IMR-90 (cell line): Measurements from ENCODE around the gene DBI. TPM values are rescaled to one million over a fixed set of nuclear protein-coding genes. Genes with fewer than 3 reads are reported as not detected.

ENCODE experiments used
- ATAC-seq: fragments of 200-7000 bp; cut with Tn5 transposase; 2 replicates; pipeline ENCODE4 v1.9.1; 2020; ENCODE audit warnings: low read depth, mild to moderate bottlenecking, moderate library complexity
- BruUV-seq: library from RNA; stranded (reverse); fragments of 400-500 nt; replicated peaks from 2 replicates; lab custom pipeline; 2021; lab: Mats Ljungman, UMichigan
- CTCF ChIA-PET: fragments of 300-600 bp; formaldehyde crosslinking; extraction: SDS; loops from one replicate; lab custom pipeline; 2021; ENCODE audit warnings: antibody characterized with exemption; lab: Yijun Ruan, JAX
- POLR2A ChIA-PET: fragments of 300-600 bp; sonication (Branson Sonifier 250); formaldehyde crosslinking; loops from one replicate; lab custom pipeline; 2022; ENCODE audit warnings: antibody characterized with exemption; ENCODE audit not compliant: unreplicated experiment; lab: Charles Lee
- DNase-seq: peaks from one replicate; pipeline ENCODE4 v3.0.0; 2013
- H2AFZ ChIP-seq: replicated peaks from 2 replicates; pipeline ENCODE3; 2013; ENCODE audit warnings: low read length, mild to moderate bottlenecking; ENCODE audit not compliant: poor library complexity
- H2AK5ac ChIP-seq: 2 replicates; pipeline ENCODE4 v1.6.1; 2013; ENCODE audit warnings: low read depth, low read length, inconsistent platforms
- H2AK9ac ChIP-seq: replicated peaks from 2 replicates; pipeline ENCODE3; 2013; ENCODE audit warnings: mild to moderate bottlenecking, low read depth, low read length, moderate library complexity; ENCODE audit not compliant: poor library complexity
- H2BK120ac ChIP-seq: 2 replicates; pipeline ENCODE4 v1.6.1; 2013; ENCODE audit warnings: low read depth, low read length, inconsistent platforms
- H2BK15ac ChIP-seq: 3 replicates; pipeline ENCODE4 v1.6.1; 2013; ENCODE audit warnings: low read depth, low read length, inconsistent platforms
- H2BK20ac ChIP-seq: 2 replicates; pipeline ENCODE4 v1.6.1; 2013; ENCODE audit warnings: low read depth, mild to moderate bottlenecking, inconsistent platforms, low read length, moderate library complexity
- H2BK5ac ChIP-seq: 2 replicates; pipeline ENCODE4 v1.6.1; 2013; ENCODE audit warnings: mild to moderate bottlenecking, low read depth, low read length, inconsistent platforms; ENCODE audit not compliant: poor library complexity, severe bottlenecking
- H3K14ac ChIP-seq: replicated peaks from 2 replicates; pipeline ENCODE4 v1.6.1; 2013; ENCODE audit warnings: low read depth, low read length, inconsistent platforms
- H3K18ac ChIP-seq: 2 replicates; pipeline ENCODE4 v1.6.1; 2013; ENCODE audit warnings: low read depth, low read length, control low read depth
- H3K23ac ChIP-seq: 2 replicates; pipeline ENCODE4 v1.6.1; 2013; ENCODE audit warnings: low read depth, low read length, inconsistent platforms
- H3K27ac ChIP-seq: 2 replicates; pipeline ENCODE4 v1.5.1; 2013; ENCODE audit warnings: mild to moderate bottlenecking, control low read depth, low read length; ENCODE audit not compliant: insufficient read depth
- H3K27me3 ChIP-seq: 2 replicates; pipeline ENCODE4 v1.6.1; 2013; ENCODE audit warnings: low read length; ENCODE audit not compliant: control insufficient read depth, insufficient read depth
- H3K36me3 ChIP-seq: 2 replicates; pipeline ENCODE4 v1.6.1; 2013; ENCODE audit warnings: low read length, mixed read lengths; ENCODE audit not compliant: control insufficient read depth, insufficient read depth
- H3K4ac ChIP-seq: 2 replicates; pipeline ENCODE4 v1.6.1; 2013; ENCODE audit warnings: low read depth, low read length, inconsistent platforms
- H3K4me1 ChIP-seq: 2 replicates; pipeline ENCODE4 v1.6.1; 2013; ENCODE audit warnings: low read length, mixed read lengths; ENCODE audit not compliant: control insufficient read depth, insufficient read depth
- H3K4me2 ChIP-seq: 2 replicates; pipeline ENCODE4 v1.6.1; 2013; ENCODE audit warnings: low read depth, mild to moderate bottlenecking, control low read depth, low read length, moderate library complexity
- H3K4me3 ChIP-seq: 2 replicates; pipeline ENCODE4 v1.5.1; 2013; ENCODE audit warnings: low read depth, mild to moderate bottlenecking, control low read depth, low read length, moderate library complexity; ENCODE audit not compliant: insufficient read depth
- H3K56ac ChIP-seq: 2 replicates; pipeline ENCODE4 v1.6.1; 2013; ENCODE audit warnings: low read length, inconsistent platforms; ENCODE audit not compliant: insufficient read depth; ENCODE audit errors: extremely low read depth
- H3K79me1 ChIP-seq, 2 experiments: 2 replicates each; pipeline ENCODE4 v1.6.1; 2013; ENCODE audit warnings: low read length in 2 of 2, inconsistent platforms in 1 of 2, low read depth in 1 of 2
- H3K9ac ChIP-seq: 2 replicates; pipeline ENCODE4 v1.6.1; 2013; ENCODE audit warnings: low read depth, low read length, control low read depth
- H3K9me1 ChIP-seq: 2 replicates; pipeline ENCODE4 v1.6.1; 2013; ENCODE audit warnings: low read length, inconsistent platforms; ENCODE audit not compliant: insufficient read depth
- H3K9me3 ChIP-seq: 2 replicates; pipeline ENCODE4 v1.6.1; 2013; ENCODE audit warnings: low read length; ENCODE audit not compliant: control insufficient read depth, insufficient read depth
- H4K20me1 ChIP-seq: 2 replicates; pipeline ENCODE4 v1.6.1; 2013; ENCODE audit warnings: low read length, inconsistent platforms; ENCODE audit not compliant: insufficient read depth
- H4K5ac ChIP-seq: 2 replicates; pipeline ENCODE4 v1.6.1; 2013; ENCODE audit warnings: mild to moderate bottlenecking, low read depth, low read length, control low read depth
- H4K8ac ChIP-seq, 2 experiments: 2 replicates each; pipeline ENCODE4 v1.6.1; 2013; ENCODE audit warnings: low read depth in 2 of 2, low read length in 2 of 2, control low read depth in 1 of 2, inconsistent platforms in 1 of 2
- H4K91ac ChIP-seq: 2 replicates; pipeline ENCODE4 v1.6.1; 2013; ENCODE audit warnings: low read depth, low read length, inconsistent platforms; ENCODE audit not compliant: insufficient read depth
- CTCF ChIP-seq: conservative IDR thresholded peaks from 2 replicates; pipeline ENCODE4 v1.5.1; 2012; ENCODE audit warnings: mild to moderate bottlenecking, low read depth, low read length, improper control_type of control experiment
- WGBS, 2 experiments: methylation state at CpG; one replicate each; pipeline versions ENCODE4 v1.1.5 to v1.1.7; 2013; ENCODE audit warnings: missing lambda C conversion rate in 2 of 2; ENCODE audit not compliant: insufficient read length in 1 of 2; ENCODE audit errors: extremely low coverage in 2 of 2; 5-methylcytosine and 5-hydroxymethylcytosine counted together
- dilution Hi-C: fragments of 300-500 bp; cut with HindIII; formaldehyde crosslinking; loops from one replicate; pipeline ENCODE4 v1.14.3; 2018; ENCODE audit warnings: low sequenced_read_pairs; ENCODE audit not compliant: unreplicated experiment
- in situ Hi-C: fragments of 300-500 bp; cut with MboI; formaldehyde crosslinking; loops from 3 replicates; pipeline ENCODE4 v1.14.3; 2019; ENCODE audit warnings: low sequenced_read_pairs, inconsistent platforms, mixed read lengths
- intact Hi-C: fragments of 100-400 bp; cut with micrococcal nuclease; formaldehyde crosslinking; loops from 2 replicates; pipeline ENCODE4 v1.10.0; 2022
- polyA plus RNA-seq, 3 experiments: library from polyadenylated mRNA; depleted of rRNA; stranded (reverse); fragments of >200 nt; gene quantifications; 2 replicates each; pipeline ENCODE4 v1.2.3, GENCODE V29; 2012; ENCODE audit warnings: low replicate concordance in 1 of 3
- total RNA-seq: library from RNA; depleted of rRNA; stranded (reverse); fragments of >200 nt; gene quantifications from 2 replicates; pipeline ENCODE4 v1.2.3, GENCODE V29; 2012

DBI gene
- total and polyA plus RNA-seq, 2 of the 4 experiments (the other 2 are of a cell fraction), result 42.5 to 278 TPM

GRCh38 chr2:119332953-119333352 lies 33.8 kb upstream of the DBI start:
- ATAC-seq (no peak), DNase-seq (no peak)
- Histone ChIP-seq H3K4ac (no peak overlapping the region), H4K8ac (no peak overlapping the region), H3K9ac (no peak overlapping the region), H3K23ac (no peak overlapping the region), H2AK5ac (no peak overlapping the region), H4K91ac (no peak overlapping the region), H3K27me3 (no peaks in the 10 kb centered on the region), H3K9me1 (no peaks in the 10 kb centered on the region), H3K9me3 (no peaks in the 10 kb centered on the region), H3K27ac (no peak overlapping the region), H3K4me3 (no peak overlapping the region), H2BK120ac (no peak overlapping the region), H2BK5ac (no peak overlapping the region), H3K14ac (no peak overlapping the region), H3K36me3 (no peaks in the 10 kb centered on the region), H3K4me2 (no peak overlapping the region), H4K20me1 (no peaks in the 10 kb centered on the region), H3K4me1 (no peaks in the 10 kb centered on the region), H3K18ac (no peak overlapping the region), H3K79me1 (no peaks in the 10 kb centered on the region), H2BK15ac (no peak overlapping the region), H3K56ac (no peak overlapping the region), H4K5ac (no peak overlapping the region), H2BK20ac (no peak overlapping the region), H2AK9ac (no peak overlapping the region), H2AFZ (no peak overlapping the region)
- ChIA-PET CTCF (no interaction called here), POLR2A (no interaction called here)
- dilution Hi-C loops (no loop called here), intact Hi-C loops (no loop called here), in situ Hi-C loops (no loop called here)
- no peak for TF ChIP-seq CTCF
- BruUV-seq, result no TSS peak
- WGBS, 2 experiments, result no CpG with 5 or more reads among the region's 6 CpGs
